Activated naive CD4-positive, alpha-beta T cell treated with anti-CD3 and anti-CD28 coated beads, Interleukin-2, amount 50 U/mL, for 72 hours (primary cell): ENCODE results near the gene CREB1. TPM values are rescaled to one million over a fixed set of nuclear protein-coding genes. Genes with fewer than 3 reads are reported as not detected.

ENCODE experiments used
- ATAC-seq, 2 donors: fragments of 150-1000 bp; cut with Tn5 transposase; 2 replicates each; pipeline ENCODE4 v1.10.0; 2021; ENCODE audit warnings: mild to moderate bottlenecking in 2 of 2, moderate library complexity in 2 of 2
- DNase-seq, 2 donors: peaks; one replicate each; pipeline ENCODE4 v3.0.0; 2021 to 2022; ENCODE audit warnings: low spot score in 2 of 2
- H3K27ac Mint-ChIP-seq, 2 donors: one replicate each; pipeline ENCODE4 v1.8.0; 2022; ENCODE audit warnings: mild to moderate bottlenecking in 2 of 2, mixed read lengths in 2 of 2
- H3K36me3 Mint-ChIP-seq, 2 donors: one replicate each; pipeline ENCODE4 v1.8.0; 2022; ENCODE audit warnings: mixed read lengths in 2 of 2
- H3K9me3 Mint-ChIP-seq, 2 donors: one replicate each; pipeline ENCODE4 v1.8.0; 2022; ENCODE audit warnings: mixed read lengths in 2 of 2
- total RNA-seq, 2 donors: library from RNA; stranded (reverse); gene quantifications; one replicate each; pipeline ENCODE4 v1.2.3, GENCODE V29; 2022

CREB1 gene
- total RNA-seq, 2 donors from 2014 or later: 68.1 to 89.3 TPM

GRCh38 chr2:207523005-207523404 lies 6.8 kb upstream of the CREB1 start:
- H3K9me3 Mint-ChIP-seq: peaks cover 0 to 5% of the 10 kb centered on the region in 2 donors
- H3K27ac Mint-ChIP-seq: no peak overlapping the region
- DNase-seq (no peak), ATAC-seq (no peak)
- peaks cover 5 to 10% of the 10 kb centered on the region in 2 donors for H3K36me3 Mint-ChIP-seq

GRCh38 chr2:207525296-207525695 lies 4.5 kb upstream of the CREB1 start:
- peaks cover 0 to 5% of the 10 kb centered on the region in 2 donors for H3K9me3 Mint-ChIP-seq
- peaks cover 11 to 16% of the 10 kb centered on the region in 2 donors for H3K36me3 Mint-ChIP-seq
- DNase-seq (no peak), ATAC-seq (no peak)
- peak overlapping the region in 1 of 2 donors; percentile 51 for H3K27ac Mint-ChIP-seq

- ATAC-seq: peak; percentile 4 to 15
- Mint-ChIP-seq H3K9me3 (peaks cover 0 to 5% of the 10 kb centered on the region in 2 donors), H3K27ac (peak overlapping the region; percentile 99 to 100), H3K36me3 (peaks cover 20 to 25% of the 10 kb centered on the region in 2 donors)
- peak in 1 of 2 donors; percentile 42 for DNase-seq
Observed at GRCh38 chr2:207528980-207529329, 807 bp upstream of the CREB1 start.

GRCh38 chr2:207530160-207531031 lies 634 bp downstream of the CREB1 start:
- DNase-seq: peak; percentile 53 to 64
- no peak for ATAC-seq
- Mint-ChIP-seq H3K36me3 (peaks cover 20 to 34% of the 10 kb centered on the region in 2 donors), H3K27ac (peak overlapping the region; percentile 100), H3K9me3 (peaks cover 0 to 5% of the 10 kb centered on the region in 2 donors)

GRCh38 chr2:207531032-207531952 lies 1.5 kb downstream of the CREB1 start:
- ATAC-seq: no peak
- Mint-ChIP-seq H3K36me3 (peaks cover 20 to 37% of the 10 kb centered on the region in 2 donors), H3K9me3 (peaks cover 0 to 5% of the 10 kb centered on the region in 2 donors), H3K27ac (peak overlapping the region; percentile 96 to 100)
- peak in 1 of 2 donors; percentile 46 for DNase-seq

GRCh38 chr2:207532676-207533075 lies 2.9 kb downstream of the CREB1 start:
- peak overlapping the region; percentile 96 to 100 for H3K27ac Mint-ChIP-seq
- peaks cover 17 to 42% of the 10 kb centered on the region in 2 donors for H3K36me3 Mint-ChIP-seq
- H3K9me3 Mint-ChIP-seq: peaks cover 0 to 3% of the 10 kb centered on the region in 2 donors
- ATAC-seq (no peak), DNase-seq (no peak)

GRCh38 chr2:207533461-207534008 lies 3.8 kb downstream of the CREB1 start:
- ATAC-seq (no peak), DNase-seq (no peak)
- Mint-ChIP-seq H3K36me3 (peaks cover 15 to 42% of the 10 kb centered on the region in 2 donors), H3K27ac (no peak overlapping the region), H3K9me3 (no peaks in the 10 kb centered on the region)

- ATAC-seq (no peak), DNase-seq (no peak)
- Mint-ChIP-seq H3K27ac (peak overlapping the region; percentile 56 to 69), H3K9me3 (no peaks in the 10 kb centered on the region), H3K36me3 (peaks cover 15 to 44% of the 10 kb centered on the region in 2 donors)
Observed at GRCh38 chr2:207534417-207534816, 4.7 kb downstream of the CREB1 start.

GRCh38 chr2:207539470-207539869 lies 9.7 kb downstream of the CREB1 start:
- ATAC-seq: no peak
- Mint-ChIP-seq H3K36me3 (peaks cover 0 to 40% of the 10 kb centered on the region in 2 donors), H3K9me3 (no peaks in the 10 kb centered on the region), H3K27ac (no peak overlapping the region)
- no peak for DNase-seq

- peaks cover 0 to 39% of the 10 kb centered on the region in 2 donors for H3K36me3 Mint-ChIP-seq
- DNase-seq: no peak
- ATAC-seq: no peak
- H3K9me3 Mint-ChIP-seq: no peaks in the 10 kb centered on the region
- peak overlapping the region in 1 of 2 donors; percentile 9 for H3K27ac Mint-ChIP-seq
Observed at GRCh38 chr2:207540431-207540830, 10.7 kb downstream of the CREB1 start.

- ATAC-seq (no peak), DNase-seq (no peak)
- no peak overlapping the region for H3K27ac Mint-ChIP-seq
- H3K36me3 Mint-ChIP-seq: peaks cover 0 to 47% of the 10 kb centered on the region in 2 donors
- H3K9me3 Mint-ChIP-seq: no peaks in the 10 kb centered on the region
Observed at GRCh38 chr2:207541933-207542332, 12.2 kb downstream of the CREB1 start.

GRCh38 chr2:207543272-207543671 lies 13.5 kb downstream of the CREB1 start:
- Mint-ChIP-seq H3K27ac (no peak overlapping the region), H3K9me3 (no peaks in the 10 kb centered on the region), H3K36me3 (peaks cover 0 to 41% of the 10 kb centered on the region in 2 donors)
- no peak for DNase-seq
- no peak for ATAC-seq

- H3K36me3 Mint-ChIP-seq: peaks cover 0 to 30% of the 10 kb centered on the region in 2 donors
- DNase-seq (no peak), ATAC-seq (no peak)
- no peak overlapping the region for H3K27ac Mint-ChIP-seq
- H3K9me3 Mint-ChIP-seq: no peaks in the 10 kb centered on the region
Observed at GRCh38 chr2:207546822-207547221, 17.1 kb downstream of the CREB1 start.

GRCh38 chr2:207549145-207549544 lies 19.4 kb downstream of the CREB1 start:
- no peaks in the 10 kb centered on the region for H3K9me3 Mint-ChIP-seq
- no peak for DNase-seq
- peaks cover 0 to 27% of the 10 kb centered on the region in 2 donors for H3K36me3 Mint-ChIP-seq
- peak overlapping the region in 1 of 2 donors; percentile 14 for H3K27ac Mint-ChIP-seq
- no peak for ATAC-seq

- ATAC-seq (no peak), DNase-seq (no peak)
- Mint-ChIP-seq H3K9me3 (no peaks in the 10 kb centered on the region), H3K36me3 (peaks cover 10 to 38% of the 10 kb centered on the region in 2 donors), H3K27ac (peak overlapping the region in 1 of 2 donors; percentile 31)
Observed at GRCh38 chr2:207558079-207558491, 28.3 kb downstream of the CREB1 start.

GRCh38 chr2:207561386-207562080 lies 31.8 kb downstream of the CREB1 start:
- no peaks in the 10 kb centered on the region for H3K9me3 Mint-ChIP-seq
- H3K36me3 Mint-ChIP-seq: peaks cover 7 to 51% of the 10 kb centered on the region in 2 donors
- H3K27ac Mint-ChIP-seq: no peak overlapping the region
- DNase-seq (no peak), ATAC-seq (no peak)
